ENCODE data around the gene ITM2C. TPM values are rescaled to one million over a fixed set of nuclear protein-coding genes. Genes with fewer than 3 reads are reported as not detected.
A peak's percentile ranks its signal among the peaks of the same experiment; 100 is the strongest.

The ITM2C gene
- total and polyA plus RNA-seq, 2 of the 13 experiments (the other 11 are each of a cell fraction or from before 2014, with no cell fraction given): 70.5 to 270 TPM

- Histone ChIP-seq H3K4me2 (ENCODE audit: low read depth, low read length) (no peak overlapping the region), H3K4me3 (replicated peaks in 1 of 3; ENCODE audit: insufficient read depth in 1 of 3, low read depth in 2 of 3, low read length in 3 of 3) (no peak overlapping the region), H3K4me1 (ENCODE audit: insufficient read depth, low read length) (peaks cover 16% of the 10 kb centered on the region), H2AFZ (ENCODE audit: low read length) (no peak overlapping the region), H3K9ac (ENCODE audit: insufficient read depth, low read depth, low read length) (no peak overlapping the region), H4K20me1 (ENCODE audit: insufficient read depth, low read length) (no peaks in the 10 kb centered on the region), H3K27me3 (ENCODE audit: control insufficient read depth in 1 of 2, insufficient read depth in 2 of 2, low read length in 2 of 2) (peaks cover 11 to 71% of the 10 kb centered on the region in 2 experiments; a peak in 4 of 5 replicates), H3K9me3 (ENCODE audit: low read length) (no peaks in the 10 kb centered on the region), H3K79me2 (ENCODE audit: insufficient read depth, low read length) (no peaks in the 10 kb centered on the region), H3K27ac (ENCODE audit: extremely low read length, insufficient read depth, low read length) (no peak overlapping the region), H3K36me3 (replicated peaks in 1 of 2; ENCODE audit: control insufficient read depth in 1 of 2, insufficient read depth in 2 of 2, low read length in 2 of 2) (no peaks in the 10 kb centered on the region)
- no peak for TF ChIP-seq MIXL1 (CRISPR knock-in tag; IDR thresholded peaks at IDR 0.05)
- TF ChIP-seq GABPA (IDR thresholded peaks at IDR 0.05; ENCODE audit: low read depth, low read length): 0 out of 2 replicates have a peak, but pooled peaks have one; percentile 11
- no peak for TF ChIP-seq GABPA (CRISPR knock-in tag; IDR thresholded peaks at IDR 0.05; ENCODE audit: low read depth)
- TF ChIP-seq MAFK (conservative IDR thresholded peaks at IDR 0.05 in 1 of 2, IDR thresholded peaks at IDR 0.05 in 1 of 2; ENCODE audit: low read length in 2 of 2): peak; percentile 94 to 97
- peak; percentile 83 for TF ChIP-seq NFE2L2 (IDR thresholded peaks at IDR 0.05; ENCODE audit: low read length)
- peak; percentile 94 for TF ChIP-seq MAFF (IDR thresholded peaks at IDR 0.05; ENCODE audit: low read depth, low read length)
- no peak for TF ChIP-seq HOXA9 (CRISPR knock-in tag; IDR thresholded peaks at IDR 0.05; ENCODE audit: borderline replicate concordance)
- 31% methylated on average over 13 of the region's 13 CpGs for WGBS (ENCODE audit: low lambda C conversion rate)
- FAIRE-seq (no peak), ATAC-seq (no peak), DNase-seq (ENCODE audit: low spot score) (no peak)
- ChIA-PET POLR2A (no interaction called here), CTCF (ENCODE audit: low intra/inter-chr PET ratio, low total read pairs) (no interaction called here)
- BruUV-seq (replicated peaks): no TSS peak
- in situ Hi-C loops (cut with HindIII; ENCODE audit: extremely low pct_ligation_motif_present, low pct_unique_long_range_greater_than_20kb) (no loop called here), intact Hi-C loops (cut with micrococcal nuclease; ENCODE audit: unreplicated experiment) (no loop called here)
Measured at GRCh38 chr2:230910546-230911177, 45.9 kb downstream of the ITM2C start.

- Histone ChIP-seq H3K9me3 (ENCODE audit: low read length) (no peaks in the 10 kb centered on the region), H3K4me3 (replicated peaks in 1 of 3; ENCODE audit: insufficient read depth in 1 of 3, low read depth in 2 of 3, low read length in 3 of 3) (no peak overlapping the region), H2AFZ (ENCODE audit: low read length) (no peak overlapping the region), H3K36me3 (replicated peaks in 1 of 2; ENCODE audit: control insufficient read depth in 1 of 2, insufficient read depth in 2 of 2, low read length in 2 of 2) (no peaks in the 10 kb centered on the region), H3K4me1 (ENCODE audit: insufficient read depth, low read length) (peaks cover 12% of the 10 kb centered on the region; the same call in 1 of the 2 replicates), H3K4me2 (ENCODE audit: low read depth, low read length) (no peak overlapping the region), H3K79me2 (ENCODE audit: insufficient read depth, low read length) (no peaks in the 10 kb centered on the region), H3K9ac (ENCODE audit: insufficient read depth, low read depth, low read length) (no peak overlapping the region), H3K27me3 (ENCODE audit: control insufficient read depth in 1 of 2, insufficient read depth in 2 of 2, low read length in 2 of 2) (peaks cover 9 to 59% of the 10 kb centered on the region in 2 experiments; a peak in 4 of 5 replicates), H4K20me1 (ENCODE audit: insufficient read depth, low read length) (no peaks in the 10 kb centered on the region), H3K27ac (ENCODE audit: extremely low read length, insufficient read depth, low read length) (no peak overlapping the region)
- DNase-seq (ENCODE audit: low spot score) (no peak), FAIRE-seq (no peak), ATAC-seq (no peak)
- intact Hi-C loops (cut with micrococcal nuclease; ENCODE audit: unreplicated experiment) (no loop called here), in situ Hi-C loops (cut with HindIII; ENCODE audit: extremely low pct_ligation_motif_present, low pct_unique_long_range_greater_than_20kb) (no loop called here)
- WGBS (ENCODE audit: low lambda C conversion rate): 56% methylated on average over 4 of the region's 5 CpGs
- no TSS peak for BruUV-seq (replicated peaks)
- ChIA-PET POLR2A (no interaction called here), CTCF (ENCODE audit: low intra/inter-chr PET ratio, low total read pairs) (interaction anchor here (1.4 kb wide), 1 partner anchor 10 kb away, joined by 5 read pairs; no protein-coding TSS in a partner anchor)
- TF ChIP-seq ZNF460 (CRISPR knock-in tag; IDR thresholded peaks at IDR 0.05; ENCODE audit: borderline replicate concordance): no peak
- no peak for TF ChIP-seq SP2 (CRISPR knock-in tag; IDR thresholded peaks at IDR 0.05)
- TF ChIP-seq HNRNPUL1 (IDR thresholded peaks at IDR 0.05; ENCODE audit: low read depth, low read length): no peak
- no peak for TF ChIP-seq ZBTB7A (CRISPR knock-in tag; IDR thresholded peaks at IDR 0.05)
- no peak for TF ChIP-seq CSRNP2 (CRISPR knock-in tag; conservative IDR thresholded peaks at IDR 0.05; ENCODE audit: low read depth)
- no peak for TF ChIP-seq ZNF614 (CRISPR knock-in tag; IDR thresholded peaks at IDR 0.05; ENCODE audit: borderline replicate concordance)
- no peak for TF ChIP-seq ZNF512 (CRISPR knock-in tag; IDR thresholded peaks at IDR 0.05)
Measured at GRCh38 chr2:230912046-230912445, 47.3 kb downstream of the ITM2C start.
